GM19240 (cell line): ENCODE results near the gene MT1A.

ENCODE experiments used
- DNase-seq: peaks from one replicate; pipeline ENCODE4 v3.0.0; 2011; ENCODE audit warnings: low spot score; ENCODE audit not compliant: insufficient read length

MT1A gene

DNA sequence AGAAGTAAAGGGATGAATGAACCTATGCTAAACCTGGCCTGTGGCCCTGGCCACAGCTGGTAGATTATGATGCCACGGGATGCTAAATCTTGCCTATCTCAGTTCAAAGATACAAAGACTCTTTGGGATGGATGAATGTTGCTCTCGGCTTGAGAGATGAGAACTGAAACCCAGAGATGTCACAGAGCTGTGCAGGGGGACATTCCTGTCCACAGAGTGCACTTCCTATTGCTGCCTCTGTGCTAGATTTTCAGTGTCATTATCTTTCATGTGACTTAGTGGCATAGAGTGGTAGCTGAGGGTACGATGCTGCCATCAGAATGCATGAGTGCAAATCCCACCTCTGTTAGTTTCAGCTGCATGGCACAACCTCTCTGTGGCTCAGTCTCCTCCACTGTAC is 8.3 kb upstream of the MT1A start:
- DNase-seq: peak; percentile 67

- no peak for DNase-seq
These were observed 7.3 kb upstream of the MT1A start for GRCh38 chr16:56631197-56631596.

GRCh38 chr16:56631832-56632155 is 6.7 kb upstream of the MT1A start:
- DNase-seq: no peak

DNA sequence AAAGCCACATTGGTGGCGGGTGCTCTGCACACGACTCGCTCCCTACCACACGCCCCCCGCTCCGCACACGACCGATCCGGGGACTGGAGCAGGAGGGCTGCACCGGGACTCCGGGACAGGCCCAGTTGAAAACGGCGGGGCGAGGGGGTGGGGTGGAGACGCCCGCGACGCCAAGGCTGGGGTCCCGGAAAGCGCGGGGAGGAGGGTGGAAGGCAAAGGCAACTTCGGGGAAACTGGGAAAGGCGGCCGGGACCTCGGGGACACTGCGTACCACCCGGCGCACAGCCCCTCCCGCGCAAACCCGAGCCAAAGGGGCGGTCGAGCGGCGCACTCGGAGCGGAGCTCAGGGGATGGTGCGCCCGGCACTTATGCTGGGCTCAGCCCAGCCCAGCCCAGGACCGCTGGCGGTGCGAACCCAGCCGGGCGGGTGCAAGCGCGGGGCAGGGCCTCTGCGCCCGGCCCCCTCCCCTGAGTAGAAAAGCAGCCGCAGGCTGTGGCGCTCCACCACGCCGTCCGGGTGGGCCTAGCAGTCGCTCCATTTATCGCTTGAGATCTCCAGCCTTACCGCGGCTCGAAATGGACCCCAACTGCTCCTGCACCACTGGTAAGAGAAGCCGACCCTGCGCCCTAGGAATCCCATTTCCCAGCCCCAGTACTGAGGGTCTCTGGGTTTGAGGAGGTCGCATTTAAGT is 6.2 kb upstream of the MT1A start, which contains the start of gene MT1M:
TSS of gene MT1M (plus strand) at position 504 of the 692 bp plus-strand sequence. CDS start at position 577, 73 bp downstream.
- DNase-seq: no peak

DNA sequence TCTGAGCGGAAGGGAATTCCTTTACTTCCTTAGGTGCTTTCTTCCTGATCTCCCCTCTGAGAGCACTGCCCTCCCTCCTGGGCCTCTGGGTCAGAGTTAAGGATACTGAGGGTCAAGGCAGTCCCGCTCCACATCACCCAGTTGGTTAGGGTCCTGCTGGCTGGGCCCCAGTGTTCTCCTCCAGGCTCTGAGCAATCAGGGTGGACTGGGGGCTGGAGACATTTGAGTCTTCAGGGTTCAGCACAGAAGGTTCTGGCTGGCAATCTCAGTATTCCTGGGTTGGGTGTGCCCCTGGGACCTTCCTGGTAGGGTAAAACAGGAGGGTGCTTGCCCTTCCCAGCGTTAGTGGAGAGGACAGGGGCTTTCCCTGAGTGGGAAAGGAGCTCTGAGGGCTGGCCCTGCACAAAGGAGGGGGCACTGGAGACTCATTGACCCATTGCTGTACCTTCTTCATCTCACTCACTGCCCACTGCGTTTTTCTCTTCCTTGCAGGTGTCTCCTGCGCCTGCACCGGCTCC is 5.6 kb upstream of the MT1A start:
- no peak for DNase-seq

- no peak for DNase-seq
These were observed 4.9 kb upstream of the MT1A start for GRCh38 chr16:56633535-56633934.

- DNase-seq: no peak
These were observed 3.6 kb upstream of the MT1A start for GRCh38 chr16:56634715-56635440.

GRCh38 chr16:56635441-56635967 is 3.0 kb upstream of the MT1A start:
- DNase-seq: no peak

DNA sequence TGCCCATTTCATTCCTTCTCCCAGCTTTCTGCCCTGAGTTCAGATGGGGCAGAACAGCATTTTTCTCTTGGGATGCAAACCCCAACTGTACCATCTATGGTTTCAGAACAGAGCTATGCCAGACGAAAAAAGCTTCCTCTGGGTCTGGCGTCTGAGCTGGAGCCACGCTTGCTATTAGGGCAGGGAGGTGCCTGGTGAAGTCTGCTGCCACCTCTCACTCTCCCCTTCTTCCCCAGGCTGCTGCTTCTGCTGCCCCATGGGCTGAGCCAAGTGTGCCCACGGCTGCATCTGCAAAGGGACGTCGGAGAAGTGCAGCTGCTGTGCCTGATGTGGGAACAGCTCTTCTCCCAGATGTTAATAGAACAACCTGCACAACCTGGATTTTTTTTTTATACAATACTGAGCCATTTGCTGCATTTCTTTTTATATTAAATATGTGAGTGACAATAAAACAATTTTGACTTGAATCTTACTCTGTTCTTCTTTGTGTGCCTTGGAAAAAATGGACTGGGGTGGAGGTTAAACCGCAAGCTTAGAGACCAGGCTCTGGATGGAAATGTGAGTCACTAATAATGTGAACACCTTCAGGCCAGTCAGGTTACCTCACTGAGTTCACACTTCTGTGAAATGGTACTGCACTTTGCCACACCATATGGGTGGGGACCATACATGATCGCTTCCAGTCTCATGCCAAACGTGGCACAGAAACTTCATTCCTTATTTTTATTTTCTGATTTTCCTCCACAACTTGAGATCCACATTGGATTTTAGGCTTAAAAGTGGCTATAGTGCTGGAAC is 1.7 kb upstream of the MT1A start:
- DNase-seq: no peak

GRCh38 chr16:56639045-56639444 is 579 bp downstream of the MT1A start:
- DNase-seq: no peak

DNA sequence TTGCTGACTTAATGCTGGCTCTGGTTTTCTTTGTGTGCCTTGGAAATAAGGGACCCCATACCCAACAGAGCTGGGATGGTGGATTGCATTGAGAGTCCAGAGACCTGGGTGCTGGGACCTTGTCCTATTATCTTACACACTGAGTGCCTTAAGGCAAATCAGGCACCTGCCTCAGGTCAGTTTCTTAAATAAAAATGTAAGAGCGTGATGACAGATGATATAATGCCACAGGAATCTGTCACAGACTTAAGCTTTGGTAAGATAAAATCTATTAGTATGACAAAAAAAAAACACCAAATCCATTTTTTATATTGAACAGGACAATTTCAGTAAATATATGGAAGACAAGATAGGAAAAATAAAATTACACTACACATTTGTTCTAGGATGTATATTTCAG is 1.6 kb downstream of the MT1A start:
- DNase-seq: no peak

DNA sequence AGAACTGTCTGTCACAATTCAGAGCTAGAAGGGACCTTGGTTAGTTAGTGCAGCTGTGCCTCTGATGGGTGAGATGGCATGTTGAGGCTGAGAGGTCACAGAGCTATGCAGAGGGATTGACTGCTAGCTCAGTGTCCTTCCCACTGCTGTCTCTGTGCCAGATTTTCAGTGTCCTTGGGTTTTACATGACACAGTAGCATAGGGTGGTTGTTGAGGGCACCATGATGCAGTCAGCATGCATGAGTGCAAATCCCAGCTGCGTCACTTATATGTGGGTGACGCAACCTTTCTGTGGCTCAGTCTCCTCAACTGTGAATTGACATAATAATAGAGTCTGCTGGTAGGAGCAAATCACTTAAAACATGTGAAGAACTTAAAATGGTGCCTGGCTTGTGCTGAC is 2.7 kb downstream of the MT1A start:
- DNase-seq: no peak

- no peak for DNase-seq
These were observed 4.8 kb downstream of the MT1A start for GRCh38 chr16:56643080-56643778.

DNA sequence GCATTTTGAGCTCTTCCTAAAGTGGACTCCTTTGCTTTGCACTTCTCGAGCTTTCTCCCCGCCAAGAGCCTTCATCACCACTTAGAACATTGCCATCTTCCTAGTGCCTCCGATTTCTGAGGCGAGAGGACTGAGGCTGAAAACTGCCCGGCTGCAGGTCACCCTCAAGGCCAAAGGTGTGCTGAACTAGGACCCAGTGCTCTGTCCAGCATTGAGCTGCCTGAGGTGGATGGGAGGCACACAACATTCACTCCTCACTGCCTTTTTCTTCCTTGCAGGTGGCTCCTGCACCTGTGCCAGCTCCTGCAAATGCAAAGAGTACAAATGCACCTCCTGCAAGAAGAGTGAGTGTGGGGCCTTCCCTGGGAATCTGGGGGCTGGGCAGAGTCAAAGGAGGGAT is 5.4 kb downstream of the MT1A start:
- no peak for DNase-seq

GRCh38 chr16:56645311-56645710 is 6.8 kb downstream of the MT1A start:
- DNase-seq: no peak

DNA sequence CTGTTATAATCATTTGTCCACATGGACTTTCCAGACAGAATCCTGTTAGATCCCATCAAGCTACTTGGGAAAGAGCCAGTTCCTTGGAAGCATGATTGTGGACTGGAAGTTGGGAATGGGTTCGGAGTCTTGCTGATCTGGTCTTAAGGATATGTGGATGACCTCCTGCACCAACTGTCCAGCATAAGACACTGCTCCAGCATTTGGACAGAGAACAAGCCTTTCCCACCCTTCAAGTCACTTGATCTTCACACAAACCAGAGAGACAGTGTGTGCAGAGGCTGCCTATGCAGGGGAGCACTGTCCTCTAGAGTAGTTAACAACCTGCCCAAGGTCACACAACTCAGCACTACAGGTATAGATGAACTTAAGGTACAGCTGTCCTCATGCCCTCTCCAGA is 7.4 kb downstream of the MT1A start:
- DNase-seq: no peak

- no peak for DNase-seq
These were observed 9.4 kb downstream of the MT1A start for GRCh38 chr16:56647641-56648431.

DNA sequence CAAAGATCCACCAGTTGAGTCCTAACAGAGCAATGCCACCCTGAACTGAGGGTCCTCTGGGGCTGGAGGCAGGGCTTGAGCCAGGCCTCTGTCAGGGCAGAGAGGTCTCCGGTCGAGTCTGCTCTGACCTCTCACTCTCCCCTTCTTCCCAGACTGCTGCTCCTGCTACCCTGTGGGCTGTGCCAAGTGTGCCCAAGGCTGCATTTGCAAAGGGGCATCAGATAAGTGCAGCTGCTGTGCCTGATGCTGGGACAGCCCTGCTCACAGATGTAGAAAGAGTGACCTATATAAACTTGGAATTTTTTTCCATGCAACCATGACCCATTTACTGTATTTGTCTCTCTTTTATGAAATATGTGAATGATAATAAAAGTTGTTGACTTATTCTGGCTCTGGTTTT is 10.8 kb downstream of the MT1A start:
- no peak for DNase-seq

DNA sequence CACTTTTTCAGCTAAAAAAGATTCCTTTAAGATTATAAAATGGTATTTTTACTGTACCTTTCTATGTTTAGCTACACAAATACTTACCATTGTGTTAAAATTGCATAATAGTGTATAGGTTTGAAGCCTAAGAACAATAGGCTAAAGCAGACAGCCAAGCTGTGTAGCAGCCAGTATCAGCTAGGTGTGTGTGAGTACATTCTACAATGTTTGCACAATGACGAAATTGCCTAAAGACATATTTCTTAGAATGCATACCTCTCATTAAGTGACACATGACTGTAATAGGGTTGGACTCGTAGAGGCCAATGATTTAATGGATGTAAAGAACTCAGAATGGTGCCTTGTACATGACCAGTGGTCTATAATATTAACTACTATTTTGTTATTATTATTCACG is 11.4 kb downstream of the MT1A start:
- no peak for DNase-seq

DNA sequence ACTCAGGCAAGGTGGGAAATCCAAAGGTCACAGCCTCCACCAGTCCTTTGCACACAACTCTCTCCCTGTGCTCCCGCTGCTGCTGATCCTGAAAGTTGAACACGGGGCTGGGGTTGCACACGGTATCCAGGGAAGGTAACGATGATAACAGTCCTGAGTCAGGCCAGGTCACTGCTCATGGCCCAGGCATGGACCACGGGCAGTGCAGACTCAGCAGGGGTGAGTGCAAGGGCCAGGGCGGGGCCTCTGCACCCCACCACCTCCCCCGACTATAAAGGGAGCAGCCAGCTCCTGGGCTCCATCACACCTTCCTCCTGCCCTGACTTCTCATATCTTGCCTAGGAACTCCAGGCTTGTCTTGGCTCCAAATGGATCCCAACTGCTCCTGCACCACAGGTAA is 13.1 kb downstream of the MT1A start, which contains the start of gene MT1B:
TSS of gene MT1B (plus strand) at position 301 of the 400 bp plus-strand sequence. CDS start at position 369, 68 bp downstream.
- DNase-seq: no peak
